Mesodermal cell (in vitro differentiated cells): Measurements from ENCODE around the gene GALNT9.
"Not testable (repeated sequence)": the region's sequence is repeated elsewhere in the genome, so short reads cannot be mapped to it uniquely, and the experiment has no call there.

Experiments used
- H3K27ac ChIP-seq: 2 replicates; pipeline ENCODE4 v1.7.0; 2013; ENCODE audit warnings: mild to moderate bottlenecking, low read depth, low read length, moderate library complexity; ENCODE audit not compliant: severe bottlenecking
- H3K36me3 ChIP-seq: 2 replicates; pipeline ENCODE4 v1.7.1; 2013; ENCODE audit warnings: mild to moderate bottlenecking, low read length, moderate library complexity; ENCODE audit not compliant: control insufficient read depth, insufficient read depth
- H3K4me1 ChIP-seq: one replicate; pipeline ENCODE4 v1.7.1; 2013; ENCODE audit warnings: mild to moderate bottlenecking, low read length; ENCODE audit not compliant: insufficient read depth, control insufficient read depth, poor library complexity, severe bottlenecking
- H3K4me3 ChIP-seq: 2 replicates; pipeline ENCODE4 v1.7.0; 2013; ENCODE audit warnings: low read length, control low read depth, mild to moderate bottlenecking; ENCODE audit not compliant: insufficient read depth, poor library complexity, severe bottlenecking; ENCODE audit errors: extremely low read depth
- H3K9me3 ChIP-seq: 2 replicates; pipeline ENCODE4 v1.7.1; 2013; ENCODE audit warnings: mild to moderate bottlenecking, low read length, moderate library complexity; ENCODE audit not compliant: control insufficient read depth
- WGBS, 2 experiments: methylation state at CpG; one replicate each; pipeline ENCODE4 v1.1.5; 2013; ENCODE audit warnings: missing lambda C conversion rate in 2 of 2; ENCODE audit not compliant: insufficient coverage in 2 of 2; 5-methylcytosine and 5-hydroxymethylcytosine counted together

Gene GALNT9

GRCh38 chr12:132308853-132309595 is 20.4 kb downstream of the GALNT9 start:
- H3K4me1 ChIP-seq, result no peaks in the 10 kb centered on the region
- WGBS, 2 experiments, result 82 to 90% methylated on average over 31 of the region's 31 CpGs
- no peak overlapping the region for H3K27ac ChIP-seq
- H3K4me3 ChIP-seq, result no peak overlapping the region
- H3K9me3 ChIP-seq, result peaks cover 48% of the 10 kb centered on the region
- H3K36me3 ChIP-seq, result no peaks in the 10 kb centered on the region

- no peak overlapping the region for H3K4me3 ChIP-seq
- H3K9me3 ChIP-seq, result peaks cover 48% of the 10 kb centered on the region
- no peak overlapping the region for H3K27ac ChIP-seq
- H3K36me3 ChIP-seq, result no peaks in the 10 kb centered on the region
- WGBS, 2 experiments, result 86 to 87% methylated on average over 22 to 27 of the region's 32 CpGs
- H3K4me1 ChIP-seq, result no peaks in the 10 kb centered on the region
These were observed 21.2 kb downstream of the GALNT9 start for GRCh38 chr12:132307976-132308852.

GRCh38 chr12:132306885-132307191 is 22.6 kb downstream of the GALNT9 start:
- peaks cover 38% of the 10 kb centered on the region for H3K9me3 ChIP-seq
- H3K27ac ChIP-seq, result no peak overlapping the region
- 76 to 77% methylated on average over 8 to 10 of the region's 10 CpGs for WGBS, 2 experiments
- H3K4me1 ChIP-seq, result no peaks in the 10 kb centered on the region
- no peak overlapping the region for H3K4me3 ChIP-seq
- no peaks in the 10 kb centered on the region for H3K36me3 ChIP-seq

GRCh38 chr12:132305991-132306884 is 23.2 kb downstream of the GALNT9 start:
- Histone ChIP-seq H3K27ac (no peak overlapping the region), H3K36me3 (no peaks in the 10 kb centered on the region), H3K9me3 (peaks cover 32% of the 10 kb centered on the region), H3K4me3 (no peak overlapping the region), H3K4me1 (no peaks in the 10 kb centered on the region)
- 84 to 85% methylated on average over 50 to 51 of the region's 51 CpGs for WGBS, 2 experiments

- Histone ChIP-seq H3K4me3 (no peak overlapping the region), H3K4me1 (no peaks in the 10 kb centered on the region)
These were observed 23.8 kb downstream of the GALNT9 start for GRCh38 chr12:132305560-132305966.

GRCh38 chr12:132304866-132305265 is 24.5 kb downstream of the GALNT9 start:
- not testable (repeated sequence) for H3K4me1 ChIP-seq, H3K27ac ChIP-seq, H3K4me3 ChIP-seq, H3K36me3 ChIP-seq
- no CpG with 5 or more reads among the region's 28 CpGs for WGBS, 2 experiments
- H3K9me3 ChIP-seq, result peaks cover 27% of the 10 kb centered on the region

More at GRCh38 chr12:132305560-132305966, 23.8 kb downstream of the GALNT9 start:
- Histone ChIP-seq H3K27ac (no peak overlapping the region), H3K9me3 (peaks cover 27% of the 10 kb centered on the region), H3K36me3 (no peaks in the 10 kb centered on the region)
- WGBS, 2 experiments, result 97 to 100% methylated on average over 4 to 5 of the region's 14 CpGs

- H3K4me3 ChIP-seq, H3K4me1 ChIP-seq, H3K27ac ChIP-seq, H3K36me3 ChIP-seq: not testable (repeated sequence)
- WGBS, 2 experiments, result no CpG with 5 or more reads among the region's 30 CpGs
- peaks cover 20% of the 10 kb centered on the region for H3K9me3 ChIP-seq
These were observed 25.5 kb downstream of the GALNT9 start for GRCh38 chr12:132303853-132304373.

- 73 to 82% methylated on average over 25 to 29 of the region's 30 CpGs for WGBS, 2 experiments
- no peak overlapping the region for H3K27ac ChIP-seq
- H3K9me3 ChIP-seq, result peaks cover 20% of the 10 kb centered on the region
- no peaks in the 10 kb centered on the region for H3K36me3 ChIP-seq
- no peaks in the 10 kb centered on the region for H3K4me1 ChIP-seq
- H3K4me3 ChIP-seq, result no peak overlapping the region
These were observed 26.7 kb downstream of the GALNT9 start for GRCh38 chr12:132302466-132303358.

- H3K9me3 ChIP-seq, result peaks cover 11% of the 10 kb centered on the region
- H3K27ac ChIP-seq, result no peak overlapping the region
- no peaks in the 10 kb centered on the region for H3K36me3 ChIP-seq
- 69 to 74% methylated on average over 18 to 25 of the region's 26 CpGs for WGBS, 2 experiments
- H3K4me3 ChIP-seq, result no peak overlapping the region
- no peaks in the 10 kb centered on the region for H3K4me1 ChIP-seq
These were observed 28.3 kb downstream of the GALNT9 start for GRCh38 chr12:132300789-132301722.
